ENCODE measurements around the gene EIF5B. TPM values are rescaled to one million over a fixed set of nuclear protein-coding genes. Genes with fewer than 3 reads are reported as not detected.
"Not testable (repeated sequence)": the region's sequence is repeated elsewhere in the genome, so short reads cannot be mapped to it uniquely, and the experiment has no call there.

Gene EIF5B
- total RNA-seq, 4 donors from 2014 or later, result 31.5 to 55.2 (median 34.5) TPM

DNA sequence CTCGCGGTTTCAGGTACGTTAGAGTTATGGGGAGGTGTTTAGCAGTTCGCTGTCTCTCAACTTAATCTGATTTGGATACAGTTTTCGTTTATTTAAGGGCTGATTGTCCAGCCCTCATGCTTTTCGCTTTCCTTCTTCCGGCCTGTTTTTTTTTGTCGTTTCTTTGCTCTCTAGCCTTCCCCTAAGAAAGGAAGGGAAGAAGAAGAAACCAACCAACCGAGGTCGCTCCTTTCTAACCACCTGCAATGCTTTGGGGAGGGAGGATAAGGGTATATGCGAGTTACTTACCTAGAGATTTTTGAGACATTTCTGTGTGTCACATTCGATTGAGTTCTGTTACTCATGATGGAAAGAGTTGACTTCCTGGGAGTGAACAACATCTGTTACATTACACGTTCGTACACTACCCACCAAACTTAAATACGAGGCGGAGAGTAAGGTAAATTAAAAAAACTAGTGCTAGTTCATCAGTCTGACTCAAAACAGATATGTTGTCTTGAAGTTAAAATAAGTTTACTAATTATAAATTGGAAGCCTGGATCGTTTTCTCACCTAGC lies 918 bp downstream of the EIF5B start:
- Histone ChIP-seq H3K9me3 (no peaks in the 10 kb centered on the region), H3K27me3 (no peaks in the 10 kb centered on the region), H3K4me1 (peaks cover 43% of the 10 kb centered on the region), H3K27ac (peak overlapping the region; percentile 91), H3K36me3 (no peaks in the 10 kb centered on the region), H3K4me3 (peak overlapping the region; percentile 98)
- TF ChIP-seq EP300 (IDR thresholded peaks at IDR 0.05) (no peak), POLR2AphosphoS5 (IDR thresholded peaks at IDR 0.05) (no peak), POLR2A (IDR thresholded peaks at IDR 0.05) (no peak)
- TF ChIP-seq, protein P1, sequence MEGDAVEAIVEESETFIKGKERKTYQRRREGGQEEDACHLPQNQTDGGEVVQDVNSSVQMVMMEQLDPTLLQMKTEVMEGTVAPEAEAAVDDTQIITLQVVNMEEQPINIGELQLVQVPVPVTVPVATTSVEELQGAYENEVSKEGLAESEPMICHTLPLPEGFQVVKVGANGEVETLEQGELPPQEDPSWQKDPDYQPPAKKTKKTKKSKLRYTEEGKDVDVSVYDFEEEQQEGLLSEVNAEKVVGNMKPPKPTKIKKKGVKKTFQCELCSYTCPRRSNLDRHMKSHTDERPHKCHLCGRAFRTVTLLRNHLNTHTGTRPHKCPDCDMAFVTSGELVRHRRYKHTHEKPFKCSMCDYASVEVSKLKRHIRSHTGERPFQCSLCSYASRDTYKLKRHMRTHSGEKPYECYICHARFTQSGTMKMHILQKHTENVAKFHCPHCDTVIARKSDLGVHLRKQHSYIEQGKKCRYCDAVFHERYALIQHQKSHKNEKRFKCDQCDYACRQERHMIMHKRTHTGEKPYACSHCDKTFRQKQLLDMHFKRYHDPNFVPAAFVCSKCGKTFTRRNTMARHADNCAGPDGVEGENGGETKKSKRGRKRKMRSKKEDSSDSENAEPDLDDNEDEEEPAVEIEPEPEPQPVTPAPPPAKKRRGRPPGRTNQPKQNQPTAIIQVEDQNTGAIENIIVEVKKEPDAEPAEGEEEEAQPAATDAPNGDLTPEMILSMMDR (IDR thresholded peaks at IDR 0.05), result no peak
- WGBS, result 2% methylated on average over 17 of the region's 17 CpGs
- no peak for DNase-seq (ENCODE audit: low spot score in 2 of 2)

DNA sequence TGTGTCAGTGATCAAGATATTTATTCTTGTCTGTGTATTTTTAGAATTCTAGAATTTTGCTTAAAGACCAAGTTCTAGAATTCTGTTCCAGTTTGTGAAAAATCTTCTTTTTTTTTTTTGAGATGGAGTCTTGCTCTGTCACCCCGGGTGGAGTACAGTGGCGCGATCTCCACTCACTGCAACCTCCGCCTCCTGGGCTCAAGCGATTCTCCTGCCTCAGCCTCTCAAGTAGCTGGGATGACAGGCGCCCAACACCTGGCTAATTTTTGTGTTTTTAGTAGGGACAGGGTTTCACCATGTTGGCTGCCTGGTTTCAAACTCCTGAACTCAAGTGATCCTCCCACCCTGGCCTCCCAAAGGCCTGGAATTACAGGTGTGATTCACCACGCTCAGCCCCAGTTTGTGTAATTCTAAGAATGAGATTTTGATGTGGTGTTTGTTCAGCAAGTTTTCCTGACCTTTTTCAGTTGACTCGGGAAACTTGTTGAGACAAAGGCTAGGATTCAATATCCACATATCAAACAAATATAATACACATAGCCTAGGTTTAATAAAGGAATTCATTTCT lies 3.6 kb downstream of the EIF5B start:
- 85% methylated on average over 8 of the region's 8 CpGs for WGBS
- TF ChIP-seq, protein P1 (IDR thresholded peaks at IDR 0.05), result no peak
- TF ChIP-seq EP300 (IDR thresholded peaks at IDR 0.05) (no peak), POLR2AphosphoS5 (IDR thresholded peaks at IDR 0.05) (no peak), POLR2A (IDR thresholded peaks at IDR 0.05) (no peak)
- H3K27me3 ChIP-seq, result no peaks in the 10 kb centered on the region

DNA sequence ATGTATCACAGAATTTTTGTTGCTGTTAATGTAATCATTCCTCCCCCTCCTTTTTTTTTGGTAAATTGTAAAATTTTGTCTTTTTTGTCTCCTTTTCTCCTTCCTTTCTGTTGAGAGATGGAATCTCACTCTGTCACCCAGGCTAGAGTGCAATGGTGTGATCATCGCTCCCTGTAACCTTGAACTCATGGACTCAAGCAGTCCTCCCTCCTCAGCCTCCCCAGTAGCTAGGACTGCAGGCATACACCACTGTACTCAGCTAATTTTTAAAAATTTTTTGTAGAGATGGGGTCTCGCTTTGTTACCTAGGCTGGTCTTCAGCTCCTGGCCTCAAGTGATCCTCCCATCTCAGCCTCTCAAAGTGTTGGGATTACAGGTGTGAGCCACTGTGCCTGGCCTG lies 5.3 kb downstream of the EIF5B start:
- Histone ChIP-seq H3K27me3 (no peaks in the 10 kb centered on the region), H3K4me3 (no peak overlapping the region), H3K27ac (no peak overlapping the region), H3K4me1 (peaks cover 24% of the 10 kb centered on the region), H3K36me3 (no peaks in the 10 kb centered on the region), H3K9me3 (no peaks in the 10 kb centered on the region)
- no peak for DNase-seq (ENCODE audit: low spot score in 2 of 2)
- 97% methylated on average over 2 of the region's 2 CpGs for WGBS
- TF ChIP-seq POLR2A (IDR thresholded peaks at IDR 0.05) (no peak), EP300 (IDR thresholded peaks at IDR 0.05) (no peak), POLR2AphosphoS5 (IDR thresholded peaks at IDR 0.05) (no peak)
- TF ChIP-seq, protein P1 (IDR thresholded peaks at IDR 0.05), result no peak

More for the DNA sequence above, 3.6 kb downstream of the EIF5B start:
- DNase-seq (ENCODE audit: low spot score in 2 of 2), result no peak
- Histone ChIP-seq H3K4me1 (peaks cover 24% of the 10 kb centered on the region), H3K4me3 (no peak overlapping the region), H3K27ac (no peak overlapping the region), H3K9me3 (no peaks in the 10 kb centered on the region), H3K36me3 (no peaks in the 10 kb centered on the region)

DNA sequence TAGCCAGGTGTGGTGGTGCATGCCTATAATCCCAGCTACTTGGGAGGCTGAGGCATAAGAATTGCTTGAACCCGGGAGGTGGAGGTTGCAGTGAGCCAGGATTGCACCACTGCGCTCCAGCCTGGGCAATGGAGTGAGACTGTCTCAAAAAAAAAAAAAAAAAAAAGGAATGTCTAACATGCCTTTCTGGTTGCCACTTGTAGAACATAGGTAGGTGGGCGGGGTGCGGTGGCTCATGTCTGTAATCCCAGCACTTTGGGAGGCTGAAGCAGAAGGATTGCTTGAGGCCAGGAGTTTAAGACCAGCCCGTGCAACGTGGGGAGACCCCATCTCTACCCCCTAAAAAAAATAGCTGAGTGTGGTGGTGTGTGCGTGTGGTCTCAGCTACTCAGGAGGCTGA lies 8.3 kb downstream of the EIF5B start:
- not testable (repeated sequence) for H3K4me1 ChIP-seq; H3K27me3 ChIP-seq; H3K4me3 ChIP-seq; H3K9me3 ChIP-seq; H3K27ac ChIP-seq; H3K36me3 ChIP-seq; DNase-seq (ENCODE audit: low spot score in 2 of 2)
- WGBS, result 98% methylated on average over 7 of the region's 7 CpGs

DNA sequence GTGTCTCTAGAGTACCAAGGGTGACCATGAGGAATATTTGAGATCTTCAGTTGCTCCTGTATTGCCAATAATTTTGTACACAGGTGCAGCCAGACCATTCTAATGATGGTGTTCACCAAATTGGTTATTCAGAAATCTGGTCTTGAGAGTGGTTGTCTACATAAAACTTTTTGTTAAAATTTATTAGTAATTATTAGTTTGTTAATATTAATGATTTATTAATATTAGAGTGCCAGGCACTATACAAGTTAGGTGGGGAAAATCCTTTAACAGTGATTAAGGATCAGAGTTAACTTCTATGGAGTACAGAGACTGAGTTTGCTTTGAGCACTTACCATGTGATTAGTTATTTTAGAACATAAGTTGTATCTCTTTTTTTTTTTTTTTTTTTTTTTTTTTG lies 9.0 kb downstream of the EIF5B start:
- H3K27ac ChIP-seq, result no peak overlapping the region
- DNase-seq (ENCODE audit: low spot score in 2 of 2), result no peak
- H3K4me1 ChIP-seq, result no peaks in the 10 kb centered on the region
- H3K4me3 ChIP-seq, result no peak overlapping the region
- no peaks in the 10 kb centered on the region for H3K9me3 ChIP-seq
- H3K27me3 ChIP-seq, result no peaks in the 10 kb centered on the region
- H3K36me3 ChIP-seq, result no peaks in the 10 kb centered on the region
- TF ChIP-seq POLR2A (IDR thresholded peaks at IDR 0.05) (no peak), EP300 (IDR thresholded peaks at IDR 0.05) (no peak), POLR2AphosphoS5 (IDR thresholded peaks at IDR 0.05) (no peak)
- TF ChIP-seq, protein P1 (IDR thresholded peaks at IDR 0.05), result no peak

DNA sequence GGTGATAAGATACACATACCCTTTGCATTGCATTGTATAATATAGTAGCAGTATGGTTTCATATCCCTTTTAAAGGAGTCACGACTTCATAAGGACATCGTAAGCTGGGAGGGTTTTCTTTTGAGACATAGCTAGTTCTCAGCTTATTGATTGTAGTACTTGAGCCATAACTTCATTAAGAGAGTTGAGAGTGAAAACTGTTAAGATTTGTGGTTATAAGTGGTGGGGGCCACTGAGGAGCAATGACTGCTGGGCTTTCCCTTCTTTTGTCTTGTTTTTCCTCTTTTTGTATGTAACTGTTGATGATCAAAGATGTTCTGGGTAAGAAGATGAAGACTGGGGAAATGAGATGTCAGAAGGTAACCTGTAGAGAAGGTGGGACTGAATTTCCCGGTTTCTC lies 11.0 kb downstream of the EIF5B start:
- no peak for DNase-seq (ENCODE audit: low spot score in 2 of 2)
- H3K9me3 ChIP-seq, result no peaks in the 10 kb centered on the region
- 90% methylated on average over 3 of the region's 3 CpGs for WGBS
- TF ChIP-seq POLR2A (IDR thresholded peaks at IDR 0.05) (no peak), EP300 (IDR thresholded peaks at IDR 0.05) (no peak), POLR2AphosphoS5 (IDR thresholded peaks at IDR 0.05) (no peak)
- TF ChIP-seq, protein P1 (IDR thresholded peaks at IDR 0.05), result no peak
- H3K27ac ChIP-seq, result no peak overlapping the region
- no peaks in the 10 kb centered on the region for H3K27me3 ChIP-seq
- no peak overlapping the region for H3K4me3 ChIP-seq
- no peaks in the 10 kb centered on the region for H3K36me3 ChIP-seq
- H3K4me1 ChIP-seq, result no peaks in the 10 kb centered on the region

All from suprapubic skin (tissue), 4 donors.